Measurements from ENCODE around the gene RASSF6.
"Not testable (repeated sequence)": the region's sequence is repeated elsewhere in the genome, so short reads cannot be mapped to it uniquely, and the experiment has no call there.

Gene RASSF6

DNA sequence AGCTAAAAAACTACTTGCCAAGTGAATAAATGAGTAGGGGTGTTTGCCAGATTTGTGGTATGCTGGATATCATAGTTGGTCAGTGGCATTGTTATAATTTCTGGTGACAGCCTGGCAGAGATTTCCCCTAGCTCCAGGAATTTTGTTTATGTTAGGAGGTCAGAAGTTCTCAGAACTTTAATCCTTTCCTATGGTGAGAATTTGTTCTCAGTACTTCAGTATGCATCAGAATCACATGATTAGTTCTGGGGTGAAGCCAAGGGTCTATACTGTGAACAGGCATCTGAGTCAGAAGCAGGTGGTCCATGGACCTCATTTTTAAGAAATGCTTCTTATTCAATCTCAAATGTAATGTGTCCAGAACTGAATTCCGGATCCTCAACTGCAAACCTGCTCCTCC, 10.5 kb downstream of the RASSF6 start:
- DNase-seq (ENCODE audit: low spot score): no peak

- no peak for DNase-seq (ENCODE audit: low spot score)
These were observed 11.3 kb downstream of the RASSF6 start for GRCh38 chr4:73608689-73609594.

GRCh38 chr4:73607375-73608033, 12.7 kb downstream of the RASSF6 start:
- DNase-seq (ENCODE audit: low spot score): no peak

GRCh38 chr4:73606465-73606974, 13.7 kb downstream of the RASSF6 start:
- DNase-seq (ENCODE audit: low spot score): no peak

- DNase-seq (ENCODE audit: low spot score): no peak
These were observed 16.2 kb downstream of the RASSF6 start for GRCh38 chr4:73603854-73604584.

DNA sequence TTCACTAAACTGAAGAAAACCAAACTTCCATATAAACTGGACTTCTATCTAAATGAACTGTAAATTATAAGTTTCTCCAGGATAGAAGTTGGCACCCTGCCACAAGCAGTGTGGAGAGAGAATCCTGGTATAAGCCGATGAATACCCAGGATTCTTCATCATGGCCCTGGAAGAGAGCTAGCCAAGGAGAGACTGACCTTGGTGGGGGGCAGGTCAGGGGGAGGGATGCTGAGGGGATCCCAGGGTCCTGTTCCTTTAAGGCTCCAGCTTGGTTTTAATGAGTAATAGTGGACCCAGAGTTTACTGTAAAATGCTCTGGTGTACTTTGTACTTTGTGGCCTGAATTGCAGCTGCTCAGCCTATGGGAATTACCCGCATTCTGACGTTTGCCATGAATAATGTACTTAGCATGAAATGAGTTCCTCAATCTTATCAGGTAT, 16.9 kb downstream of the RASSF6 start:
- DNase-seq (ENCODE audit: low spot score): no peak

DNA sequence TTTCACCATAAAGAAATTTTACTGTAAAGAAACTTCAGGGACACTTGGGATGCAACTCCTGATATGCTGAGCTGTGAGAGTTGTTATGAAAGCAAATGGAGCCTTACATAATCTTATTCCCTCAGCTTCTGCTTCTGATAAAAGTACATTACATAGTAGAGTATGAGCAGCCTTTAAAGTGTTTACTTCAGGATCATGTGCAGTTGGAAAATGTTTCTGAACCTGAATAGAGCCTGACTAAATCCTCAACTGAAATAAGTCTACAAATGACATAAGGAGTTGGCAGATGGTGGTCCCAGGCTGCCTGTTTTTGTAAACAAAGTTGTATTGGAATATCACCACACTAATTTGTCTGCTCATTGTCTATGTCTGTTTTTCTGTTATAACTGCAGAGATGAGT, 19.3 kb downstream of the RASSF6 start:
- no peak for DNase-seq (ENCODE audit: low spot score)

DNA sequence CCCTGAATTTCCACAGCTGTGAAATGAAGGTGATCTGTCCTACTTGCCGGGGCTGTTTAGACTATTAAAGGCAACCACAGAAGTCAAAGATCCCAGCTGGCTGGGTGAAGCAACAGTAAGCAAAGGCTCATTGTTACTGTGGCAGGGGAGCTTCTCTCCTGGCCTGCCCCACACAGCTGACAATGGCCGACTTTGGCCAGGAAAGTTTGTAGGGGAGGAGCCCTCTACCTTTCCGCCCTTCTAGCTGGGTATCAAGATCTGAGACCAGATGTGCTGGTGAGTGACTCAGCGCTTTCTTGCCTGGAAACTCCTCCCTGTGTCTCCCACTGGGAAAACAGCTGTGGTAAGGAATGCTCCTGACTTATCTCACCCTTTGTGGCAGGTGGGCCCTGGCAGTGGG, 21.1 kb downstream of the RASSF6 start:
- no peak for DNase-seq (ENCODE audit: low spot score)

- no peak for DNase-seq (ENCODE audit: low spot score)
These were observed 22.6 kb downstream of the RASSF6 start for GRCh38 chr4:73597594-73597993.

DNA sequence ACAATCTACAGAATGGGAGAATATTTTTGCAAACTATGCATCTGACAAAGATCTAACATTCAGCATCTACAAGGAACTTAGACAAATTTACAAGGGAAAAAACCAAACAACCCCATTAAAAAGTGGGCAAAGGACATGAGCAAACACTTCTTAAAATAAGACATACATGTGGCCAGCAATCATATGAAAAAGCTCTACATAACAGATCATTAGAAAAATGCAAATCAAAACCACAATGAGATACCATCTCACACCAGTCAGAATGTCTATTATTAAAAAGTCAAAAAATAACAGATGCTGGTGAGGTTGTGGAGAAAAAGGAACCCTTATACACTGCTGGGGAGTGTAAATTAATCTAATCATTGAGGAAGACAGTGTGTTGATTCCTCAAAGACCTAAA, 23.1 kb downstream of the RASSF6 start:
- DNase-seq (ENCODE audit: low spot score): not testable (repeated sequence)

DNA sequence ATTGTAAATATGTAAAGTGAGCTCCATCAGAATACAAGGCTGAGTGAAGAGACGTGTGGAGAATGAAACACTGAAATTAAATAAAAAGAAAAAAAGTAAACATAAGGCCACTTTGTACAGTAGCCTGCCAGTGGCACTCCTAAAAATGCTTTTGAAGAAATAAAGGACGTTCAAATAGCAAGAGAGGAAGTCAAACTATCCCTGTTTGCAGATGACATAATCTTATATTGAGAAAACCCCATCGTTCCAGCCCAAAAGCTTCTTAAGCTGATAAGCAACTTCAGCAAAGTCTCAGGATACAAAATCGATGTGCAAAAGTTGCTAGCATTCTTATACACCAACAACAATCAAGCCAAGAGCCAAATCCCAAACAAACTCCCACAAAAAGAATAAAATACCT, 24.2 kb downstream of the RASSF6 start:
- no peak for DNase-seq (ENCODE audit: low spot score)

GRCh38 chr4:73593631-73594241, 26.5 kb downstream of the RASSF6 start:
- no peak for DNase-seq (ENCODE audit: low spot score)

DNA sequence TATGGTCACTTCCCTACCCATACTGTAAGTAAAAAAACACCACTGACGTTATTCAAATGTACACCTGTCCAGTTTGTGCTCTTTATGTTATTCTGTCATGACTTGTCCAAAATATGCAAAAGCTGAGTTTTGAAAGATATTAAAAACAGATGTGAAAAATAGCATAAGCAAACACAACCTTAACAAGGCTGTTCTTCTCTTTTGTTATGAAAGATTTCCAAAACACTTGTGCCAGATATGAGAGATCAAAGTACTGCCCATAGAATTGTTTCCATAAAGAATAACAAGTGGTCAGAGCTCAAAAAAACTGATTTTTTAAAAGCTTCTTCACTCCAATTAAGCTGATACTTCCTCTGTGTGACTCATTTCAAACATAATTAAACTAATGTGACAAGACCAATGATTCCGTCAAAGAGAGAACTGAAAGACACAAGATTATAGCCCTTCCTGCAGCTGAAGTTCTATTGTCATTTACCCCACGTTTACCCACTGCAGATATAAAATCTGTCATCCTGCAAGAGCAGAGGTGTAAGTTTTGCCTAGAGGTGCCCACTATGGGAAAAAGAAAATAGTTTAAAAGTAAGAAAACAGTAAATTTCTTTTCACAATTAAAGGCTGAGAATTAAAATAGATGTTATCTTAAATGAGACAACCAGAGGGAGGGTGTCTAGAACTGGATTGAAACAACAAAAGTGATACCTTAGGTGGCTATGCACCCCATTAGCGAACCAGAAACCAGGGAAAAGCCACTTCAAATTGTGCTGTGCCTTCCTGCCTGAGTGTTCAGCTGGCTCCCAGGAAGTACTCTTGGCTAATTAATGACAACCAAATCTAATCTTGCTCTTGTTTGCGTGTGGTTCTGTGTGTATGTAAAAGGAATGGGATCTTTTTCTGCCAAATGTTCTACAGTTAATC, 30.1 kb downstream of the RASSF6 start:
- no peak for DNase-seq (ENCODE audit: low spot score)

- no peak for DNase-seq (ENCODE audit: low spot score)
These were observed 30.9 kb downstream of the RASSF6 start for GRCh38 chr4:73589261-73589847.

DNA sequence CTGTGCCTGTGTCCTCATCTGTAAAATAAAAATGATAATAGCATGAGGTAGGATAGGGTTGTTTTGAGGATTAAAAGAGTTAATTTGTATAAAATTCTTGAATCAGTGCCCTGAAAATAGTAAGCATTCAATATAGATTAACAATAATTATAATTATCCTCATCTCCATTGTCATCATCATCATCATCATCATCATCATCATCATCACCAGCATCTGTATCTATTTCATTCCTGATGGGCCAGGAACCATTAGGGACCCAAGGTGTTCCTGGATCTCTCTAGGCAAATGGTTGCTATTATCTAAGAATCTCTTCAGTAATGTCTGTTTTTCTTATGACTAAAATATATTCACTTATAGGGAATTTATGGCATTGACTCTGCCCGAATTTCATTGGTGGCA, 31.6 kb downstream of the RASSF6 start:
- DNase-seq (ENCODE audit: low spot score): no peak

DNA sequence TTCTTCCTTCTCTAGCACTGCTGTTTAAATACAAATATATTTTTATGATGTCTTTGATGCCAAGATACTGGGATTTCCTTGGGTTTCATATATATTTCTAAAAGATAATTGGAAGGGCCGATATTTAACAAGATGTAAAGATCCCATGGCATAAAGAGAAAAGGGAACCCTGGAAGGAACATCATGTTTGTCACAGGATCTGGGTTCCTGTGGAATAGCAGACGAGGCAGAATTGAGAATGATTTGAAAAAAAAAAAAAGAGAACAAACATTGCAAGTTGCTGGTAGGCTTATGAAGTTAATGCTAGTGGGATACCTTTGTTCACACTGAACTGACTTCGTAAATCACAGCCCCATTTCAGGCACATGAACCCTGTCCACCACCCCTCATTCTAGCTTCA, 33.6 kb downstream of the RASSF6 start:
- no peak for DNase-seq (ENCODE audit: low spot score)

DNA sequence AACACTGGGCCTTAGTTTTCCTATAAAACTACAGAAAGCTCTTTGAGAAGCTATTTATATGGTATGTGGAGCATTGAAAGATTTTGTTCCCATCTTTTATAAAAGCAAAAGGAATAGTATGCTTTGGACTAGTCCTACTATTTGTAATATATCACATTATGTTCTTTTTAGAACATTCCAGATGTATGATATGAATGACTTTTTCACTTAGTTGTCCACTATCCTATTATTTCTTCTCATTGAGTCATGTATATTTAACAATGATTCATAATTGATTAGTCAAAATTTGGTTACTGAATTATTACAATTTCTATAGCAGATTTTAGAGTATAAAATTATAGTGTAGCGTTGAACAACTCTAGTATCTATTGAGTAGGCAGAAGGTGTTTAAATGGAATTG, 34.2 kb downstream of the RASSF6 start:
- DNase-seq (ENCODE audit: low spot score): no peak

GRCh38 chr4:73585345-73585744, 34.9 kb downstream of the RASSF6 start:
- no peak for DNase-seq (ENCODE audit: low spot score)

- no peak for DNase-seq (ENCODE audit: low spot score)
These were observed 36.6 kb downstream of the RASSF6 start for GRCh38 chr4:73583666-73584065.

DNA sequence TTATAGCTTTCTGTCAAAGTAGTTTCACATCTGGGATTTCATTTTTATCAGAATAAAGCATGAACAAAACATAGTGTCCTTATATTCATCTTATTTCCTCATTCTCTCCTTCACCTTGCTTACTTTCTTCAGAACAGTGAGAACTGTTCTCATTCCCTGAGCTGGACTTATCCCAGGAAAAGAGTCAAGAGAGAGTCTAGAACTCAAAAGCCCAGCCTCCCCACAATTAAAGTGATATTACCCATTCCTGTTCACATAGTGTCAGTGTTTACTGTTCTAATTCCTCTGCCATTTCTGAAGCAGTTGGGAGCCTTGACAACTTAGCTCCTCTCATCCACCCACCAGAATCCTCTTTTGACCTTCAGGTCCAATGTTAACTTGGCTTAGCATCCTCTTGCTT, 42.9 kb downstream of the RASSF6 start:
- no peak for DNase-seq (ENCODE audit: low spot score)

DNA sequence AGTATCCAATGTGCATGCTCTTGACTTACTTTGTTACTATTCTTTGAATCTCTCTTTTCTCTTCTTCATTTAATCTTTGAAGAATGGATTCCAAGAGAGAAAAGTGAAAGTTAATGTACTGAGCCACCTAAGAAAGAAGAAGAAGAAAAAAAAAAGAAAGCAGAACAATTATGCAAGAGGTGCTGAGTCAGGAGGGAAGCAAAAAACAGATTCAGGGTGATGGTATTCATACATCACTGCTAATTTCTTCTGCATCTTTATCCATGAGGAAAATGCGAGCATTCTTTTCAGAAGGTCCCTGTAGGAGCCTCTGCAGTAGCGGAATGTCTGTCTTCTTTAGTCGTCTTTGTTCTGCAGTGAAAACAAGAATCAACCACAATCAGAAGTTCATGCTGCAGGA, 43.9 kb downstream of the RASSF6 start:
- no peak for DNase-seq (ENCODE audit: low spot score)
